Tibial nerve (tissue), 4 donors: ENCODE measurements around the gene PDLIM3.

ENCODE experiments used
- CTCF ChIP-seq, 5 experiments: fragments of 200-600 bp in 3 of 5; fragments of 450-650 bp in 2 of 5; sonication (generic) in 3 of 5; IDR thresholded peaks; one replicate each; pipeline ENCODE4 v1.5.1; 2016 to 2019; ENCODE audit warnings: antibody characterized with exemption in 5 of 5, mild to moderate bottlenecking in 3 of 5, moderate library complexity in 2 of 5
- EP300 ChIP-seq, 2 donors: sonication (generic); formaldehyde crosslinking; IDR thresholded peaks; one replicate each; pipeline ENCODE4 v1.6.1; 2017; ENCODE audit warnings: antibody characterized with exemption in 2 of 2, mild to moderate bottlenecking in 1 of 2
- POLR2A ChIP-seq, 2 donors: fragments of 450-650 bp; IDR thresholded peaks; one replicate each; pipeline ENCODE4 v1.6.1; 2017; ENCODE audit warnings: antibody characterized with exemption in 2 of 2, mild to moderate bottlenecking in 2 of 2, moderate library complexity in 2 of 2

- TF ChIP-seq CTCF (IDR thresholded peaks at IDR 0.05) (no peak), POLR2A (IDR thresholded peaks at IDR 0.05) (no peak), EP300 (IDR thresholded peaks at IDR 0.05) (no peak)
Measured at GRCh38 chr4:185576314-185576961, 41.1 kb upstream of the PDLIM3 start.
